K562 (cell line): ENCODE results near the gene FAM187B. TPM values are rescaled to one million over a fixed set of nuclear protein-coding genes. Genes with fewer than 3 reads are reported as not detected.

Experiments
- ATAC-seq: fragments of 200-7000 bp; cut with Tn5 transposase; 3 replicates; pipeline ENCODE4 v1.9.1; 2020; ENCODE audit warnings: moderate library complexity
- BruUV-seq: library from RNA; stranded (reverse); fragments of 400-500 nt; replicated peaks from 2 replicates; lab custom pipeline; 2021; lab: Mats Ljungman, UMichigan
- CTCF ChIA-PET: fragments of 300-600 bp; formaldehyde crosslinking; extraction: SDS; loops from one replicate; lab custom pipeline; 2021; ENCODE audit warnings: low intra/inter-chr PET ratio; lab: Yijun Ruan, JAX
- POLR2A ChIA-PET: fragments of 300-600, 350-650 bp; sonication (Branson Sonifier 250); formaldehyde crosslinking; extraction: SDS; loops from one replicate; lab custom pipeline; 2021; ENCODE audit warnings: antibody characterized with exemption, inconsistent platforms; lab: Yijun Ruan, JAX
- DNase-seq, 4 experiments: peaks; one replicate each; pipeline versions ENCODE4 v3.0.0 to v3.0.0-alpha.2; 2011 to 2018; ENCODE audit warnings: low spot score in 3 of 4, mixed read lengths in 3 of 4; ENCODE audit errors: extremely low read depth in 1 of 4
- FAIRE-seq: peaks from 2 replicates; lab custom pipeline; 2011; peaks lifted over from hg19 to GRCh38; lab: Jason Lieb, UNC
- H2AFZ ChIP-seq: 2 replicates; pipeline ENCODE4 v1.6.0; 2011; ENCODE audit warnings: low read depth, low read length, control low read depth, inconsistent platforms
- H3K27ac ChIP-seq: fragments of 200-600 bp; 3 replicates; pipeline ENCODE4 v1.8.0; 2011; ENCODE audit warnings: low read depth, mild to moderate bottlenecking, control low read depth, inconsistent platforms, low read length, moderate library complexity, mixed read lengths; ENCODE audit errors: extremely low read depth
- H3K27me3 ChIP-seq, 2 experiments: fragments of 300-600 bp in 1 of 2; 2 replicates in 1 of 2; 3 replicates in 1 of 2; pipeline versions ENCODE4 v1.6.0 to v1.8.0; 2011; ENCODE audit warnings: inconsistent platforms in 2 of 2, low read length in 2 of 2, mild to moderate bottlenecking in 1 of 2, mixed read lengths in 1 of 2, moderate library complexity in 1 of 2; ENCODE audit not compliant: control insufficient read depth in 2 of 2, insufficient read depth in 2 of 2
- H3K36me3 ChIP-seq: fragments of 300-600 bp; 3 replicates; pipeline ENCODE4 v1.8.0; 2011; ENCODE audit warnings: mild to moderate bottlenecking, low read length, inconsistent platforms; ENCODE audit not compliant: control insufficient read depth, insufficient read depth
- H3K4me1 ChIP-seq, 2 experiments: fragments of 200-600 bp in 1 of 2; replicated peaks in 1 of 2; 2 replicates in 1 of 2; 3 replicates in 1 of 2; pipeline versions ENCODE4 v1.5.1 to v1.8.0; 2011; ENCODE audit warnings: inconsistent platforms in 2 of 2, low read length in 2 of 2, mild to moderate bottlenecking in 1 of 2, mixed read lengths in 1 of 2, moderate library complexity in 1 of 2; ENCODE audit not compliant: control insufficient read depth in 2 of 2, insufficient read depth in 2 of 2
- H3K4me2 ChIP-seq: 2 replicates; pipeline ENCODE4 v1.6.1; 2011; ENCODE audit warnings: low read length, control low read depth, inconsistent platforms, mixed read lengths; ENCODE audit not compliant: insufficient read depth
- H3K4me3 ChIP-seq: fragments of 200-600 bp; sonication (generic), shearing (Covaris generic); 2 replicates; pipeline ENCODE4 v1.5.1; 2016; ENCODE audit warnings: control low read depth, inconsistent platforms
- H3K79me2 ChIP-seq: fragments of 200-600 bp; 3 replicates; pipeline ENCODE4 v1.8.0; 2011; ENCODE audit warnings: low read length, inconsistent platforms; ENCODE audit not compliant: control insufficient read depth, insufficient read depth
- H3K9ac ChIP-seq, 2 experiments: 2 replicates each; pipeline versions ENCODE4 v1.6.0 to v1.6.1; 2011; ENCODE audit warnings: low read depth in 2 of 2, low read length in 2 of 2, control low read depth in 1 of 2, inconsistent platforms in 1 of 2, mild to moderate bottlenecking in 1 of 2, mixed read lengths in 1 of 2; ENCODE audit not compliant: insufficient read depth in 1 of 2
- H3K9me1 ChIP-seq: one replicate; pipeline ENCODE4 v1.6.0; 2011; ENCODE audit warnings: inconsistent platforms, mild to moderate bottlenecking, low read length, moderate library complexity; ENCODE audit not compliant: control insufficient read depth, insufficient read depth
- H3K9me3 ChIP-seq: replicated peaks from 2 replicates; pipeline ENCODE4 v1.5.1; 2011; ENCODE audit warnings: low read depth, low read length, inconsistent platforms; ENCODE audit not compliant: control insufficient read depth, insufficient read depth
- H4K20me1 ChIP-seq: replicated peaks from 2 replicates; pipeline ENCODE4 v1.6.1; 2011; ENCODE audit warnings: low read length, inconsistent platforms, mixed read lengths; ENCODE audit not compliant: control insufficient read depth, insufficient read depth
- BRD9 ChIP-seq: fragments of 450-650 bp; IDR thresholded peaks from 2 replicates; pipeline ENCODE4 v1.6.1; 2018; ENCODE audit warnings: low read depth; ENCODE audit not compliant: partially characterized antibody
- CEBPB ChIP-seq: fragments of 450-650 bp; IDR thresholded peaks from 2 replicates; pipeline ENCODE4 v1.6.1; 2016; ENCODE audit warnings: missing genetic modification characterization, missing compliant biosample characterization
- EHMT2 ChIP-seq: fragments of 450-650 bp; IDR thresholded peaks from 2 replicates; pipeline ENCODE4 v1.6.1; 2018; ENCODE audit warnings: antibody characterized with exemption
- GABPB2 ChIP-seq: fragments of 250-450 bp; sonication (Bioruptor Pico); conservative IDR thresholded peaks from 2 replicates; pipeline ENCODE4 v1.5.1; 2021; ENCODE audit warnings: mild to moderate bottlenecking
- GTF2A2 ChIP-seq: IDR thresholded peaks from 2 replicates; pipeline ENCODE4 v1.6.1; 2016; ENCODE audit warnings: mild to moderate bottlenecking, missing genetic modification characterization, missing compliant biosample characterization
- MAFK ChIP-seq: IDR thresholded peaks from 2 replicates; pipeline ENCODE4 v1.6.1; 2011; ENCODE audit warnings: low read length, improper control_type of control experiment
- NEUROD1 ChIP-seq: fragments of 150-350 bp; IDR thresholded peaks from 2 replicates; pipeline ENCODE4 v1.6.1; 2014; ENCODE audit warnings: borderline replicate concordance, low read length, low read depth; ENCODE audit not compliant: partially characterized antibody
- RAD51 ChIP-seq: fragments of 450-650 bp; IDR thresholded peaks from 2 replicates; pipeline ENCODE4 v1.7.1; 2016; ENCODE audit warnings: low read depth, mild to moderate bottlenecking, borderline replicate concordance
- RBBP5 ChIP-seq: fragments of 200-600 bp; sonication (generic); IDR thresholded peaks from 2 replicates; pipeline ENCODE4 v1.6.1; 2012; ENCODE audit warnings: borderline replicate concordance, mild to moderate bottlenecking, low read length, control low read depth, inconsistent platforms; ENCODE audit not compliant: insufficient read depth, poor library complexity, severe bottlenecking
- ZNF324 ChIP-seq: fragments of 250-450 bp; sonication (Bioruptor Pico); IDR thresholded peaks from 2 replicates; pipeline ENCODE4 v1.4.0; 2020; ENCODE audit warnings: mild to moderate bottlenecking
- ZNF586 ChIP-seq: fragments of 450-650 bp; formaldehyde crosslinking; conservative IDR thresholded peaks from 2 replicates; pipeline ENCODE4 v1.4.0; 2020; ENCODE audit warnings: mild to moderate bottlenecking, moderate library complexity
- ZNF766 ChIP-seq: fragments of 200-800 bp; sonication (Bioruptor generic); conservative IDR thresholded peaks from 2 replicates; pipeline ENCODE4 v1.6.1; 2016; ENCODE audit warnings: missing genetic modification characterization, missing compliant biosample characterization
- ZNF77 ChIP-seq: fragments of 250-450 bp; sonication (Bioruptor Pico); IDR thresholded peaks from 2 replicates; pipeline ENCODE4 v1.5.0; 2020
- WGBS: fragments of 100-300 bp; shearing (Covaris generic); methylation state at CpG from one replicate; pipeline ENCODE4 v1.1.6; 2016; ENCODE audit warnings: low coverage, mixed read lengths; ENCODE audit not compliant: insufficient coverage; ENCODE audit errors: missing lambda C conversion rate; 5-methylcytosine and 5-hydroxymethylcytosine counted together
- in situ Hi-C: fragments of 300-500 bp; cut with MboI; formaldehyde crosslinking; loops from 4 replicates; pipeline ENCODE4 v1.15.0; 2018; ENCODE audit warnings: inconsistent platforms, mixed read lengths
- intact Hi-C: fragments of 100-400 bp; cut with micrococcal nuclease; formaldehyde crosslinking; loops from 2 replicates; pipeline ENCODE4 v1.14.2; 2022
- polyA plus RNA-seq, 8 experiments: library from polyadenylated mRNA; depleted of rRNA in 4 of 8; stranded (reverse) in 5 of 8; unstranded in 3 of 8; fragments of >200 nt; fragmentation: Nextera tagmentation in 2 of 8; fragmentation: Illumina TruSeq in 1 of 8; extraction: Ambion mirVana in 2 of 8; extraction: Trizol in 1 of 8; gene quantifications; 2 replicates each; pipeline versions ENCODE4 v1.2.1 to v1.2.3, GENCODE V29; 2011 to 2014; ENCODE audit warnings: inconsistent platforms in 1 of 8, missing spikeins in 1 of 8
- total RNA-seq, 7 experiments: library from RNA; depleted of rRNA in 6 of 7; stranded (reverse); fragments of >200 nt in 6 of 7; fragmentation: Illumina TruSeq in 2 of 7; extraction: Trizol in 2 of 7; gene quantifications; 2 replicates each; pipeline versions ENCODE4 v1.2.1 to v1.2.3, GENCODE V29; 2011 to 2021; ENCODE audit warnings: low replicate concordance in 1 of 7
- TF ChIP-seq, protein P1 (sequence below): fragments of 150-350 bp; IDR thresholded peaks from 2 replicates; pipeline ENCODE4 v1.6.1; 2014; ENCODE audit warnings: low read depth, mild to moderate bottlenecking, low read length, borderline replicate concordance
- TF ChIP-seq, protein P2 (sequence below), 2 experiments: IDR thresholded peaks; 2 replicates each; pipeline ENCODE4 v1.6.1; 2011; ENCODE audit warnings: borderline replicate concordance in 1 of 2, control low read depth in 1 of 2, low read depth in 1 of 2, low read length in 1 of 2, mild to moderate bottlenecking in 1 of 2, mixed read lengths in 1 of 2, moderate library complexity in 1 of 2; ENCODE audit not compliant: insufficient read depth in 1 of 2, insufficient read length in 1 of 2, poor library complexity in 1 of 2, severe bottlenecking in 1 of 2; ENCODE audit errors: extremely low read depth in 1 of 2

The FAM187B gene
- total and polyA plus RNA-seq, 9 of the 15 experiments (the other 6 are each of a cell fraction or from before 2014, with no cell fraction given), result 0.04 to 0.09 TPM; not detected in 7

DNA sequence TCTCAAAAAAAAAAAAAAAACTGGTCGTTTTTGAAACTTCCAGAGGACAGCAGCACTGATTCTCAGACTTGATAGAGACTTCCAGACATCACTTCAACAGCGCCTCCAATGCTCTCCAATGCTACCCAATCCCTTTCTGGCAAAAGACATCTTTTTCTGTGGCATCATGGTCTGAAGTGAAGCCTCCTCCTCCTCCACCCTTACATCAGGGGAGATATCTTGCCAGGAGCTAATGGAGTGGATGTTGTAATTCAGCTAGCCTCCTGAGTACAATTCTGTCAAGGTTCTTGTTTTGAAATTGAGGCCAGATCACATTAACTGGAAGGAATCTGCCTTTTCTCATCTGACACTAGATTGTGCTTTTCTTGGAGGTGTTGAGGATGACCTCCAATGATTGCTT, 49.8 kb downstream of the FAM187B start:
- no peak overlapping the region for H3K4me2 ChIP-seq
- intact Hi-C loops (no loop called here), in situ Hi-C loops (no loop called here)
- H3K36me3 ChIP-seq, result no peaks in the 10 kb centered on the region
- WGBS, result 35% methylated on average over 2 of the region's 2 CpGs
- H3K4me1 ChIP-seq, result peaks cover 3 to 7% of the 10 kb centered on the region in 2 experiments; a peak in 2 of 5 replicates
- ChIA-PET CTCF (no interaction called here), POLR2A (interaction anchor here (0.7 to 0.9 kb wide), 2 partner anchors 9 to 238 kb away, joined by 3 to 4 read pairs; no protein-coding TSS in a partner anchor)
- BruUV-seq, result no TSS peak
- H3K9ac ChIP-seq, result no peak overlapping the region
- H4K20me1 ChIP-seq, result no peaks in the 10 kb centered on the region
- no peak for FAIRE-seq
- no peaks in the 10 kb centered on the region for H3K9me1 ChIP-seq
- no peak overlapping the region for H2AFZ ChIP-seq
- H3K4me3 ChIP-seq, result no peak overlapping the region
- no peaks in the 10 kb centered on the region for H3K27me3 ChIP-seq
- no peak for DNase-seq
- TF ChIP-seq ZNF586 (CRISPR knock-in tag) (no peak), RAD51 (no peak), ZNF324 (CRISPR knock-in tag) (no peak), BRD9 (no peak), ZNF766 (CRISPR knock-in tag) (no peak), EHMT2 (no peak), NEUROD1 (no peak), CEBPB (tag) (no peak), GABPB2 (CRISPR knock-in tag) (no peak), RBBP5 (no peak), ZNF77 (CRISPR knock-in tag) (no peak), MAFK (no peak), GTF2A2 (no peak)
- TF ChIP-seq, protein P1, sequence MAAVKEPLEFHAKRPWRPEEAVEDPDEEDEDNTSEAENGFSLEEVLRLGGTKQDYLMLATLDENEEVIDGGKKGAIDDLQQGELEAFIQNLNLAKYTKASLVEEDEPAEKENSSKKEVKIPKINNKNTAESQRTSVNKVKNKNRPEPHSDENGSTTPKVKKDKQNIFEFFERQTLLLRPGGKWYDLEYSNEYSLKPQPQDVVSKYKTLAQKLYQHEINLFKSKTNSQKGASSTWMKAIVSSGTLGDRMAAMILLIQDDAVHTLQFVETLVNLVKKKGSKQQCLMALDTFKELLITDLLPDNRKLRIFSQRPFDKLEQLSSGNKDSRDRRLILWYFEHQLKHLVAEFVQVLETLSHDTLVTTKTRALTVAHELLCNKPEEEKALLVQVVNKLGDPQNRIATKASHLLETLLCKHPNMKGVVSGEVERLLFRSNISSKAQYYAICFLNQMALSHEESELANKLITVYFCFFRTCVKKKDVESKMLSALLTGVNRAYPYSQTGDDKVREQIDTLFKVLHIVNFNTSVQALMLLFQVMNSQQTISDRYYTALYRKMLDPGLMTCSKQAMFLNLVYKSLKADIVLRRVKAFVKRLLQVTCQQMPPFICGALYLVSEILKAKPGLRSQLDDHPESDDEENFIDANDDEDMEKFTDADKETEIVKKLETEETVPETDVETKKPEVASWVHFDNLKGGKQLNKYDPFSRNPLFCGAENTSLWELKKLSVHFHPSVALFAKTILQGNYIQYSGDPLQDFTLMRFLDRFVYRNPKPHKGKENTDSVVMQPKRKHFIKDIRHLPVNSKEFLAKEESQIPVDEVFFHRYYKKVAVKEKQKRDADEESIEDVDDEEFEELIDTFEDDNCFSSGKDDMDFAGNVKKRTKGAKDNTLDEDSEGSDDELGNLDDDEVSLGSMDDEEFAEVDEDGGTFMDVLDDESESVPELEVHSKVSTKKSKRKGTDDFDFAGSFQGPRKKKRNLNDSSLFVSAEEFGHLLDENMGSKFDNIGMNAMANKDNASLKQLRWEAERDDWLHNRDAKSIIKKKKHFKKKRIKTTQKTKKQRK, result no peak
- TF ChIP-seq, protein P2, sequence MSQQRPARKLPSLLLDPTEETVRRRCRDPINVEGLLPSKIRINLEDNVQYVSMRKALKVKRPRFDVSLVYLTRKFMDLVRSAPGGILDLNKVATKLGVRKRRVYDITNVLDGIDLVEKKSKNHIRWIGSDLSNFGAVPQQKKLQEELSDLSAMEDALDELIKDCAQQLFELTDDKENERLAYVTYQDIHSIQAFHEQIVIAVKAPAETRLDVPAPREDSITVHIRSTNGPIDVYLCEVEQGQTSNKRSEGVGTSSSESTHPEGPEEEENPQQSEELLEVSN (IDR thresholded peaks at IDR 0.05; ENCODE audit: borderline replicate concordance in 1 of 2, extremely low read depth in 1 of 2, insufficient read depth in 1 of 2, insufficient read length in 1 of 2, low read depth in 1 of 2, low read length in 1 of 2, poor library complexity in 1 of 2, severe bottlenecking in 1 of 2), result no peak
- no peak overlapping the region for H3K27ac ChIP-seq
- H3K9me3 ChIP-seq, result 0 out of 2 replicates have a peak, but pooled peaks cover 10% of the 10 kb centered on the region
- no peaks in the 10 kb centered on the region for H3K79me2 ChIP-seq
- ATAC-seq, result no peak
